Endodermal cell (in vitro differentiated cells): ENCODE data around the gene ARID5B. TPM values are rescaled to one million over a fixed set of nuclear protein-coding genes. Genes with fewer than 3 reads are reported as not detected.

Experiments used
- DNase-seq: peaks from one replicate; pipeline ENCODE4 v3.0.0-alpha.2; 2017
- H3K27ac ChIP-seq: 2 replicates; pipeline ENCODE4 v1.5.1; 2013; ENCODE audit warnings: mild to moderate bottlenecking, low read depth, low read length, moderate library complexity
- H3K27me3 ChIP-seq: 2 replicates; pipeline ENCODE4 v1.6.1; 2013; ENCODE audit warnings: mild to moderate bottlenecking, low read length, moderate library complexity; ENCODE audit not compliant: insufficient read depth, control insufficient read depth, poor library complexity, severe bottlenecking
- H3K36me3 ChIP-seq: 2 replicates; pipeline ENCODE4 v1.7.0; 2013; ENCODE audit warnings: mild to moderate bottlenecking, low read length, moderate library complexity; ENCODE audit not compliant: control insufficient read depth, insufficient read depth
- H3K4me1 ChIP-seq: one replicate; pipeline ENCODE4 v1.7.0; 2013; ENCODE audit warnings: low read length; ENCODE audit not compliant: control insufficient read depth, insufficient read depth
- H3K4me3 ChIP-seq: 2 replicates; pipeline ENCODE4 v1.5.1; 2013; ENCODE audit warnings: mild to moderate bottlenecking, low read length, moderate library complexity
- H3K9ac ChIP-seq: 2 replicates; pipeline ENCODE4 v1.6.1; 2013; ENCODE audit warnings: mild to moderate bottlenecking, low read length, moderate library complexity; ENCODE audit not compliant: poor library complexity, severe bottlenecking; ENCODE audit errors: extremely low read depth
- H3K9me3 ChIP-seq: 2 replicates; pipeline ENCODE4 v1.6.1; 2013; ENCODE audit warnings: mild to moderate bottlenecking, low read length, moderate library complexity; ENCODE audit not compliant: control insufficient read depth
- H3K27ac Mint-ChIP-seq: 2 replicates; pipeline ENCODE4 v1.8.0; 2020; ENCODE audit warnings: mixed read lengths
- H3K27me3 Mint-ChIP-seq: 2 replicates; pipeline ENCODE4 v1.8.0; 2021; ENCODE audit warnings: mild to moderate bottlenecking, mixed read lengths; ENCODE audit not compliant: insufficient read depth
- H3K36me3 Mint-ChIP-seq: 2 replicates; pipeline ENCODE4 v1.8.0; 2020; ENCODE audit warnings: low read depth, mixed read lengths
- H3K4me1 Mint-ChIP-seq: 2 replicates; pipeline ENCODE4 v1.8.0; 2020; ENCODE audit warnings: mixed read lengths
- H3K4me3 Mint-ChIP-seq: 2 replicates; pipeline ENCODE4 v1.8.0; 2020; ENCODE audit warnings: mild to moderate bottlenecking, moderate library complexity, mixed read lengths
- H3K9me3 Mint-ChIP-seq: 2 replicates; pipeline ENCODE4 v1.8.0; 2020; ENCODE audit warnings: mild to moderate bottlenecking, mixed read lengths
- WGBS, 2 experiments: methylation state at CpG; one replicate each; pipeline versions ENCODE4 v1.1.5 to v1.1.7; 2013; ENCODE audit warnings: missing lambda C conversion rate in 2 of 2, mixed read lengths in 1 of 2; ENCODE audit not compliant: insufficient coverage in 1 of 2, insufficient read length in 1 of 2; 5-methylcytosine and 5-hydroxymethylcytosine counted together
- total RNA-seq, 2 donors: library from RNA; stranded (reverse); fragmentation: NEBNext Ultra II Directional in 1 of 2; extraction: Animal tissue kit (Norgen Biotek cat#: 25700) in 1 of 2; gene quantifications; 2 replicates in 1 of 2; 3 replicates in 1 of 2; pipeline ENCODE4 v1.2.1, GENCODE V29; 2021
- TF ChIP-seq, protein P1 (sequence below): fragments of 200-600 bp; sonication (generic); conservative IDR thresholded peaks from 2 replicates; pipeline ENCODE4 v1.5.0; 2021; ENCODE audit warnings: antibody characterized with exemption, mild to moderate bottlenecking

Gene ARID5B
- total RNA-seq, 2 donors from 2014 or later, result 1.2 to 1.8 TPM

GRCh38 chr10:62008946-62009345 is 107.4 kb downstream of the ARID5B start:
- WGBS, 2 experiments, result 89 to 92% methylated on average over 1 to 2 of the region's 2 CpGs
- no peaks in the 10 kb centered on the region for H3K4me1 Mint-ChIP-seq
- DNase-seq, result no peak
- TF ChIP-seq, protein P1, sequence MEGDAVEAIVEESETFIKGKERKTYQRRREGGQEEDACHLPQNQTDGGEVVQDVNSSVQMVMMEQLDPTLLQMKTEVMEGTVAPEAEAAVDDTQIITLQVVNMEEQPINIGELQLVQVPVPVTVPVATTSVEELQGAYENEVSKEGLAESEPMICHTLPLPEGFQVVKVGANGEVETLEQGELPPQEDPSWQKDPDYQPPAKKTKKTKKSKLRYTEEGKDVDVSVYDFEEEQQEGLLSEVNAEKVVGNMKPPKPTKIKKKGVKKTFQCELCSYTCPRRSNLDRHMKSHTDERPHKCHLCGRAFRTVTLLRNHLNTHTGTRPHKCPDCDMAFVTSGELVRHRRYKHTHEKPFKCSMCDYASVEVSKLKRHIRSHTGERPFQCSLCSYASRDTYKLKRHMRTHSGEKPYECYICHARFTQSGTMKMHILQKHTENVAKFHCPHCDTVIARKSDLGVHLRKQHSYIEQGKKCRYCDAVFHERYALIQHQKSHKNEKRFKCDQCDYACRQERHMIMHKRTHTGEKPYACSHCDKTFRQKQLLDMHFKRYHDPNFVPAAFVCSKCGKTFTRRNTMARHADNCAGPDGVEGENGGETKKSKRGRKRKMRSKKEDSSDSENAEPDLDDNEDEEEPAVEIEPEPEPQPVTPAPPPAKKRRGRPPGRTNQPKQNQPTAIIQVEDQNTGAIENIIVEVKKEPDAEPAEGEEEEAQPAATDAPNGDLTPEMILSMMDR, result no peak
- Histone ChIP-seq H3K36me3 (no peaks in the 10 kb centered on the region), H3K27me3 (no peaks in the 10 kb centered on the region), H3K27ac (no peak overlapping the region), H3K4me3 (no peak overlapping the region), H3K4me1 (no peaks in the 10 kb centered on the region), H3K9ac (no peak overlapping the region), H3K9me3 (no peaks in the 10 kb centered on the region)
- no peak overlapping the region for H3K4me3 Mint-ChIP-seq
- H3K27ac Mint-ChIP-seq, result no peak overlapping the region
- no peaks in the 10 kb centered on the region for H3K27me3 Mint-ChIP-seq
- no peaks in the 10 kb centered on the region for H3K9me3 Mint-ChIP-seq
- H3K36me3 Mint-ChIP-seq, result no peaks in the 10 kb centered on the region

- no peaks in the 10 kb centered on the region for H3K27me3 Mint-ChIP-seq
- 89 to 100% methylated on average over 3 to 5 of the region's 5 CpGs for WGBS, 2 experiments
- no peak overlapping the region for H3K9ac ChIP-seq
- TF ChIP-seq, protein P1, result no peak
- no peaks in the 10 kb centered on the region for H3K9me3 ChIP-seq
- H3K36me3 Mint-ChIP-seq, result no peaks in the 10 kb centered on the region
- no peaks in the 10 kb centered on the region for H3K27me3 ChIP-seq
- H3K27ac Mint-ChIP-seq, result no peak overlapping the region
- no peaks in the 10 kb centered on the region for H3K4me1 ChIP-seq
- H3K36me3 ChIP-seq, result no peaks in the 10 kb centered on the region
- no peak for DNase-seq
- H3K4me3 ChIP-seq, result no peak overlapping the region
- H3K27ac ChIP-seq, result no peak overlapping the region
- no peaks in the 10 kb centered on the region for H3K4me1 Mint-ChIP-seq
- H3K4me3 Mint-ChIP-seq, result no peak overlapping the region
- no peaks in the 10 kb centered on the region for H3K9me3 Mint-ChIP-seq
Observed at GRCh38 chr10:62010366-62010765, 108.9 kb downstream of the ARID5B start.

DNA sequence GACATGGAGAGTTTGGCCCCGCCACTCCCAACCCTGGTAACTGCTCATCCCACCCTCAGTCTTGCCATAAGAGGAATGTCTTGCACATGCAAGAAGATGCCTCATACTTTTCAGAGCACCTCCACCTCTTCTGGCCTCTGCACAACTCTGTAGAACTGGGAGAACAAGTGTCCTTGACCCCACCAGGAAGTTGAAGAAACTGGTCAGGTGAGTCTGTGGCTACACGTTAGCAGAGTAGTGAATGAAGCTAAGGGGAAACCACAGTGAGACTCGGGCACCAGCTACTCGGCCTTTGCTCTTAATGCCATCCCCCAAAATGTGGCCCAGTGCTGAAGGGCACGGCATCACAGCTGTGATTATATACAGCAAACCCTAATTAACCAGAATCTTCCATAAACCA is 110.1 kb downstream of the ARID5B start:
- 89 to 100% methylated on average over 3 to 5 of the region's 5 CpGs for WGBS, 2 experiments
- TF ChIP-seq, protein P1, result no peak
- no peaks in the 10 kb centered on the region for H3K4me1 ChIP-seq

More for the DNA sequence above, 110.1 kb downstream of the ARID5B start:
- no peak overlapping the region for H3K9ac ChIP-seq
- no peak overlapping the region for H3K27ac Mint-ChIP-seq
- H3K36me3 Mint-ChIP-seq, result no peaks in the 10 kb centered on the region
- no peaks in the 10 kb centered on the region for H3K27me3 Mint-ChIP-seq
- H3K9me3 ChIP-seq, result no peaks in the 10 kb centered on the region
- H3K27ac ChIP-seq, result no peak overlapping the region
- no peaks in the 10 kb centered on the region for H3K27me3 ChIP-seq
- no peak overlapping the region for H3K4me3 Mint-ChIP-seq
- no peaks in the 10 kb centered on the region for H3K9me3 Mint-ChIP-seq
- no peaks in the 10 kb centered on the region for H3K4me1 Mint-ChIP-seq
- DNase-seq, result no peak
- H3K4me3 ChIP-seq, result no peak overlapping the region
- H3K36me3 ChIP-seq, result no peaks in the 10 kb centered on the region
